ENCODE measurements around the gene SEMG1.

SEMG1 gene

GRCh38 chr20:45218636-45219035, 11.8 kb downstream of the SEMG1 start:
- CTCF ChIA-PET = no interaction called here
- no peak for DNase-seq (ENCODE audit: extremely low spot score)
- POLR2A ChIA-PET = no interaction called here
- no peak for TF ChIP-seq L3MBTL2 (conservative IDR thresholded peaks at IDR 0.05)

DNA sequence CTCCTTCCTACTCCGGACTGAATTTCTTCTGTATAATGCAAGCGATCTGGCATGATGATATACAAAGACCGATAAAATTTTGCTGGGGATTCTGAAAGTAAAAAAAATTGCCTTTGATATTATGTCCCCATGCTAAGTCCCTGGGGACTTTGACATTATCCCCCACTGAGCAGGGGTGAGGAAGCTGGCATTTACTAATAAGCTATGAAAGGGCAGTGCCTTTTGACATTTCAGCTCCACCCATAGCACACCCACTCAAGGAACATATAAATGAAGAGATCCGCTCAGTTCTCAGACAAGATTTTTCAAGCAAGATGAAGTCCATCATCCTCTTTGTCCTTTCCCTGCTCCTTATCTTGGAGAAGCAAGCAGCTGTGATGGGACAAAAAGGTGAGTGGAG, 14.2 kb downstream of the SEMG1 start, which contains the start of gene SEMG2:
TSS of gene SEMG2 (plus strand) at position 298 of the 400 bp plus-strand sequence. CDS start at position 315, 17 bp downstream.
- POLR2A ChIA-PET = interaction anchor here (0.5 kb wide), 1 partner anchor 314 kb away, joined by 3 read pairs; no protein-coding TSS in a partner anchor
- CTCF ChIA-PET = no interaction called here
- TF ChIP-seq LEF1 (IDR thresholded peaks at IDR 0.05; ENCODE audit: borderline replicate concordance) (no peak), HDGF (IDR thresholded peaks at IDR 0.05; ENCODE audit: borderline replicate concordance) (no peak), L3MBTL2 (conservative IDR thresholded peaks at IDR 0.05) (no peak), CTBP1 (IDR thresholded peaks at IDR 0.05; ENCODE audit: borderline replicate concordance) (no peak), NFRKB (IDR thresholded peaks at IDR 0.05) (no peak), SP1 (IDR thresholded peaks at IDR 0.05) (no peak), FOXM1 (IDR thresholded peaks at IDR 0.05; ENCODE audit: borderline replicate concordance) (no peak), FOXA1 (IDR thresholded peaks at IDR 0.05) (no peak), FOXK2 (IDR thresholded peaks at IDR 0.05) (no peak), ARNT (IDR thresholded peaks at IDR 0.05) (no peak), ELF4 (IDR thresholded peaks at IDR 0.05) (no peak), SUZ12 (IDR thresholded peaks at IDR 0.05) (no peak), BHLHE40 (IDR thresholded peaks at IDR 0.05; ENCODE audit: borderline replicate concordance) (no peak), ZNF384 (IDR thresholded peaks at IDR 0.05) (no peak)
- TF ChIP-seq, protein P1, sequence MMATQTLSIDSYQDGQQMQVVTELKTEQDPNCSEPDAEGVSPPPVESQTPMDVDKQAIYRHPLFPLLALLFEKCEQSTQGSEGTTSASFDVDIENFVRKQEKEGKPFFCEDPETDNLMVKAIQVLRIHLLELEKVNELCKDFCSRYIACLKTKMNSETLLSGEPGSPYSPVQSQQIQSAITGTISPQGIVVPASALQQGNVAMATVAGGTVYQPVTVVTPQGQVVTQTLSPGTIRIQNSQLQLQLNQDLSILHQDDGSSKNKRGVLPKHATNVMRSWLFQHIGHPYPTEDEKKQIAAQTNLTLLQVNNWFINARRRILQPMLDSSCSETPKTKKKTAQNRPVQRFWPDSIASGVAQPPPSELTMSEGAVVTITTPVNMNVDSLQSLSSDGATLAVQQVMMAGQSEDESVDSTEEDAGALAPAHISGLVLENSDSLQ (IDR thresholded peaks at IDR 0.05) = no peak

DNA sequence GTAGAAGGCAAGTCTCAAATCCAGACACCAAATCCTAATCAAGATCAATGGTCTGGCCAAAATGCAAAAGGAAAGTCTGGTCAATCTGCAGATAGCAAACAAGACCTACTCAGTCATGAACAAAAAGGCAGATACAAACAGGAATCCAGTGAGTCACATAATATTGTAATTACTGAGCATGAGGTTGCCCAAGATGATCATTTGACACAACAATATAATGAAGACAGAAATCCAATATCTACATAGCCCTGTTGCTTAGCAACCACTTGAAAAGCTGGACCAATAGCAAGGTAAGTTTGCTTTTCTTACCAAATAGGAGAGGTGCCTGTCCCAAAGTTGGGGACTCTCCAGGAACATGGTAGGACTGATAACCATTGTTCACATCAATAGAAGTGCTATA, 16.3 kb downstream of the SEMG1 start:
- CTCF ChIA-PET = no interaction called here
- no peak for DNase-seq (ENCODE audit: extremely low spot score)
- TF ChIP-seq SP1 (IDR thresholded peaks at IDR 0.05) (no peak), BHLHE40 (IDR thresholded peaks at IDR 0.05; ENCODE audit: borderline replicate concordance) (no peak), FOXM1 (IDR thresholded peaks at IDR 0.05; ENCODE audit: borderline replicate concordance) (no peak), CTBP1 (IDR thresholded peaks at IDR 0.05; ENCODE audit: borderline replicate concordance) (no peak), L3MBTL2 (conservative IDR thresholded peaks at IDR 0.05) (no peak), TARDBP (IDR thresholded peaks at IDR 0.05) (no peak), NFRKB (IDR thresholded peaks at IDR 0.05) (no peak), ARNT (IDR thresholded peaks at IDR 0.05) (no peak), HDGF (IDR thresholded peaks at IDR 0.05; ENCODE audit: borderline replicate concordance) (no peak), LEF1 (IDR thresholded peaks at IDR 0.05; ENCODE audit: borderline replicate concordance) (no peak), ELF4 (IDR thresholded peaks at IDR 0.05) (no peak)
- TF ChIP-seq, protein P1 (IDR thresholded peaks at IDR 0.05) = no peak
- POLR2A ChIA-PET = no interaction called here

More for the DNA sequence above, 14.2 kb downstream of the SEMG1 start, which contains the start of gene SEMG2:
- DNase-seq (ENCODE audit: extremely low spot score) = no peak

DNA sequence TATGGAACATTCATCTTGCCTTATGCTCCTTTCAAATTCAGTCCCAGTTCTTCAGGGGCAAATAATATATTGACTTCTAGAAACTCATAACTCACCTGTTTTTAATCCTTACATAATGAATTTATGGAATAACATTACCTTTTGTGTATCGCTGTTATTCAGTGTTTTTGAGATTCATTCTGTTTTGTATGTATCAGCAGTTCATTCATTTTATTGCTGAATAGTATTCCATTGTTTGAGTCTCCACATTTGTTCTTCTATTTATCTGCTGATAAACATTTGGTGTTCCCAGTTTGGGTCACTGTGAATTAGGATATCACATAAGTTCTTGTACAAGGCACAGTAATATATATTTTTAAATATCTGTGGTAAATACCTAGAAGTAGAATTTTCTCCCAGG, 19.5 kb downstream of the SEMG1 start:
- POLR2A ChIA-PET = no interaction called here
- CTCF ChIA-PET = no interaction called here
- no peak for TF ChIP-seq ZNF384 (IDR thresholded peaks at IDR 0.05)
- TF ChIP-seq NFRKB (IDR thresholded peaks at IDR 0.05) = no peak
- TF ChIP-seq L3MBTL2 (conservative IDR thresholded peaks at IDR 0.05) = no peak
- no peak for TF ChIP-seq FOXK2 (IDR thresholded peaks at IDR 0.05)
- TF ChIP-seq SP1 (IDR thresholded peaks at IDR 0.05) = no peak
- no peak for TF ChIP-seq FOXA1 (IDR thresholded peaks at IDR 0.05)
- TF ChIP-seq FOXM1 (IDR thresholded peaks at IDR 0.05; ENCODE audit: borderline replicate concordance) = no peak
- TF ChIP-seq ELF4 (IDR thresholded peaks at IDR 0.05) = no peak
- no peak for TF ChIP-seq ARNT (IDR thresholded peaks at IDR 0.05)
- TF ChIP-seq, protein P1 (IDR thresholded peaks at IDR 0.05) = no peak
- TF ChIP-seq TARDBP (IDR thresholded peaks at IDR 0.05) = no peak
- TF ChIP-seq CTBP1 (IDR thresholded peaks at IDR 0.05; ENCODE audit: borderline replicate concordance) = no peak
- no peak for TF ChIP-seq LEF1 (IDR thresholded peaks at IDR 0.05; ENCODE audit: borderline replicate concordance)
- no peak for TF ChIP-seq SUZ12 (IDR thresholded peaks at IDR 0.05)
- TF ChIP-seq BHLHE40 (IDR thresholded peaks at IDR 0.05; ENCODE audit: borderline replicate concordance) = no peak
- DNase-seq (ENCODE audit: extremely low spot score) = no peak

- no peak for TF ChIP-seq CTBP1 (IDR thresholded peaks at IDR 0.05; ENCODE audit: borderline replicate concordance)
- TF ChIP-seq, protein P1 (IDR thresholded peaks at IDR 0.05) = no peak
- TF ChIP-seq ELF4 (IDR thresholded peaks at IDR 0.05) = no peak
- no peak for TF ChIP-seq BHLHE40 (IDR thresholded peaks at IDR 0.05; ENCODE audit: borderline replicate concordance)
- TF ChIP-seq FOXA1 (IDR thresholded peaks at IDR 0.05) = no peak
- TF ChIP-seq ZNF384 (IDR thresholded peaks at IDR 0.05) = no peak
- CTCF ChIA-PET = no interaction called here
- POLR2A ChIA-PET = no interaction called here
- DNase-seq (ENCODE audit: extremely low spot score) = peak; percentile 34
Observed at GRCh38 chr20:45229264-45230056, 22.6 kb downstream of the SEMG1 start.

DNA sequence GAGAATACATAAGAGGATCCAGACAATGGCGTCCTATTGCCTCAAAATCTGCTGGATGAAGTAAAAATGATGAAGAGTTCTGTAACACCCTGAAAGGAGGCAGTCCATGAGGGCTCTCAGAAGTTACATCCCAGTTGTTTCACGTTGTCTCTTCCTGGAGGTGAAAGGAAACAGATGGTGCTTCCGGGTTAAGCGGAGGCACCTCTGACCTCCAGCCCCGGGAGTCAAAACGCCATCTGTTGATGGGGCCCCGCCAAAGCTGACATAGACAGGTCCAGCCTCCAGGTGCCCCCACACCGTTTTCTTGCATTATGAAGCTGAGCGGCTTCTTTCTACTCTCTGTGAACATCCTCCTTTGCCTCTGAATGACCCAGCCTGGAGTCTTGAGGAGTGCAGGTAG, 23.8 kb downstream of the SEMG1 start:
- no peak for DNase-seq (ENCODE audit: extremely low spot score)
- ChIA-PET CTCF (no interaction called here), POLR2A (no interaction called here)
- TF ChIP-seq NFRKB (IDR thresholded peaks at IDR 0.05) (no peak), ZNF384 (IDR thresholded peaks at IDR 0.05) (no peak), FOXK2 (IDR thresholded peaks at IDR 0.05) (no peak), BHLHE40 (IDR thresholded peaks at IDR 0.05; ENCODE audit: borderline replicate concordance) (no peak), TARDBP (IDR thresholded peaks at IDR 0.05) (no peak), LEF1 (IDR thresholded peaks at IDR 0.05; ENCODE audit: borderline replicate concordance) (no peak), FOXM1 (IDR thresholded peaks at IDR 0.05; ENCODE audit: borderline replicate concordance) (no peak), SP1 (IDR thresholded peaks at IDR 0.05) (no peak)

Data from HEK293T (cell line).